KOPT-K1 (cell line): Measurements from ENCODE around the gene HYAL2.

Experiments
- H3K27ac ChIP-seq: fragments of 200-600 bp; sonication (generic); 2 replicates; pipeline ENCODE4 v1.5.1; 2016; ENCODE audit warnings: antibody characterized with exemption, mild to moderate bottlenecking, low read depth, low read length; ENCODE audit not compliant: poor library complexity, severe bottlenecking
- H3K36me3 ChIP-seq: fragments of 200-600 bp; sonication (generic); 2 replicates; pipeline ENCODE4 v1.5.1; 2017; ENCODE audit warnings: antibody characterized with exemption, mild to moderate bottlenecking, low read length, moderate library complexity; ENCODE audit not compliant: insufficient read depth
- H3K9me3 ChIP-seq: fragments of 200-600 bp; sonication (generic); 2 replicates; pipeline ENCODE4 v1.5.1; 2017; ENCODE audit warnings: antibody characterized with exemption, low read length, mild to moderate bottlenecking; ENCODE audit not compliant: insufficient read depth, poor library complexity, severe bottlenecking

Gene HYAL2

DNA sequence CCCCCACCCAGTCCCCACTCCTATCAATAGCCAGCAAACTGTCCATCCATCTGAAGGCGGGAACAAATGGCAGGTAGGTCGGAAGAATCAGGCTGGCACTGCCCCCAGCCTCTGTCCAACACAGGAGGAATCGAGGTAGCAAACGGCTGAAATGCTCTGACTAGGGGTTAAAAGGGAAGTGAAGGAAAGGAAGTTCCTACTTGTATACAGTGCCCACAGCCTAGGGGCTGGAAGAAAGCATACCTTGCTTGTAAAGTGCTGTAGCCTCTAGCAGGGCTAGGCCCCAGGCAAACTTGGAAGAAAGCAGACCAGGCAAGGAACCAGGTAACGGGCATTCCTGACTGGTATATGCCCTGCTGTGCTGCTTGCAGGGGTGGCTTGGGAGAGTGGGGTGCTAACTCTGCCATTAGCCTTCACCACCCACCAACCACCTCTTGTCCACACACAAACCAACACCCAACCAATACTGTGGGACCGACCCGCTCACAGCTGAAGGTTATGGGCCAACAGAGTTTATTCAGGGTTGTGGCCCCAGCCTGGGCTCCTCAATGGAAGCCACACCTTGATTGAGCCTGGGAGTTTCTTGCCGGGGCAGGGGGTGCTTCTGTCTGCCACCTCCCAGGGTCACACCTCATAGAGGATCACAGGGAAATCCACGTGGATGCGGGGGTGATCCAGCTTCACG lies 3.1 kb upstream of the HYAL2 start:
- H3K36me3 ChIP-seq: peaks cover 46% of the 10 kb centered on the region
- H3K27ac ChIP-seq: no peak overlapping the region
- H3K9me3 ChIP-seq: no peaks in the 10 kb centered on the region

DNA sequence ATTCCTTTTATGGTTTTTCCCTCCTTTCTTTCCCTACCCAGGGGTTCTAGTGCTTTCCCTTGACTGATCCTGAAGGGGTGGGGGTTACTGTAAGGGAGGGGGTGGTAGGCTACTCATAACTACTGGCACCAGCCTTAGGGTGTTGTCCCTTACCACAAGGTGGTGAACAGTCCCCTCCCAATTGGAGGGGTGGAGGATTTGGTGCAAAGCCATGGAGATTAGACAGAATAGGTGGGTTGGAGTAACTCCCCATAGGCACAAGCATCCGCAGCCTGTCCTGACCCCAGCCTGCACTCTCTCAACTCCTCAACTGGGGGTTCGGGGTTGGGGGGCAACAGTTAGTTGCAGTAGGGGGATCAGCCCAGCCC lies 2.6 kb upstream of the HYAL2 start:
- no peak overlapping the region for H3K27ac ChIP-seq
- peaks cover 41% of the 10 kb centered on the region for H3K36me3 ChIP-seq
- no peaks in the 10 kb centered on the region for H3K9me3 ChIP-seq

DNA sequence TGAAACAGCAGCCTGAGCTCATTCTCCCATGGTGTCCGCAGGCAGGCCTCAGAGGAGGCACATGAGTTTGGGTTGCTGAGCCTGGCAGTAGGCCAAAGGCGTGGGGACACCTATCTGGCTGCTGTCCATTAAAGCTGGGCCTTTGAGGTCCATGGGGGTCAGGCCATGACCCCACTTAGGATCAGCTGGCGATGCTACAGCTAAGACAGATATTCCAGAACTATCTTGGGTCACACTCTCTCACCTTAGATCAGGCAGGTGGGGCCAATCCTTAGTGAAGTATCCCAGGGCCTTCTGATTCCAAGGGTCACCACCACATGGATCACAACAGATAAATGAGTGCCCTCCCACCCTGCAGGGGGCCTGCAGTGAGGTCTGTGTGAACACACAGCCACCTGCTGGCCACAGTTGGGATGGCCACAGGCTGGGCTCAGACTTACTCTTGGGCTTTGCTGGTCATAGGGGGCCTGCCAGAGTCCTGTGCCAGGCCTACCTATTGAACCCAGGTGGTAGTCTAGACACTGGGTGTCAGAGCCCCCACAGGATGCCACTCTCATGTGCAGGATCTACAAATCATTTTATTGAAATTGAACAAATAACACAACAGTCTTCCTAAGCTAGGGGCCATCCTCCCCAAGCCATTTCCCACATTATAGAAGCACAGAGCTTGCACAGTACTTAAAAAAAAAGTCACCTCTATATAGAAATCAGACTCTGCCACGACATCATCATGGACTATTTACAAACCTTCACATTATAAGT lies 2.0 kb upstream of the HYAL2 start:
- Histone ChIP-seq H3K9me3 (no peaks in the 10 kb centered on the region), H3K27ac (no peak overlapping the region), H3K36me3 (peaks cover 37% of the 10 kb centered on the region)

DNA sequence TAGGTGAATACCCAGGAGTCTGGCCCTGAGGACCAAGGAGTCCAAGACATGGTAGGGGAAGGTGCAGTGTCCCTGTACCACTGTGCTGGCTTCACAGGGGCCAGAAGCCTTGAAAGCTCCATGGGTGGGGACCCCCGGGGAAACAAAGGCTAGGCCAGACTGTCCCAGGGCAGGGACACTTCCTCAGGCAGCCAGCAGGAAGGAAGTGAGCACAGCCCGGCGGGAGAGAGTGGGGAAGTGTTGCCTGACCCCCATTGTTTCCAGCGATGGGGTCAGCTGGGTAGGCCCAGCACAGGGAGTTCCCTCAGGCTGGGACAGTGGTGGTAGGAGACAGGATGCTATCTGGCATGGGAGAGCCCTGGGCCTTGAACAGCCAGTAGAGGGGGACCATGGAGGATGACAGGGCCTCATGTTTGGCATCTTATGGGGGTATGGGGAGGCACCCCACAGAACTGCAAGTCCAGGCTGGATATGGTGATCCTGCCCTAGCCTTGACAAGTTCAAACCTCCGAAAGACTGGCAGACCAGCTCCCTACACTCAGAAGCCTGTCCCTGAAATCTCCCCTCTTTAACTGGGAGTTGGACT lies 1.2 kb upstream of the HYAL2 start:
- peaks cover 41% of the 10 kb centered on the region for H3K36me3 ChIP-seq
- H3K27ac ChIP-seq: no peak overlapping the region
- H3K9me3 ChIP-seq: no peaks in the 10 kb centered on the region

DNA sequence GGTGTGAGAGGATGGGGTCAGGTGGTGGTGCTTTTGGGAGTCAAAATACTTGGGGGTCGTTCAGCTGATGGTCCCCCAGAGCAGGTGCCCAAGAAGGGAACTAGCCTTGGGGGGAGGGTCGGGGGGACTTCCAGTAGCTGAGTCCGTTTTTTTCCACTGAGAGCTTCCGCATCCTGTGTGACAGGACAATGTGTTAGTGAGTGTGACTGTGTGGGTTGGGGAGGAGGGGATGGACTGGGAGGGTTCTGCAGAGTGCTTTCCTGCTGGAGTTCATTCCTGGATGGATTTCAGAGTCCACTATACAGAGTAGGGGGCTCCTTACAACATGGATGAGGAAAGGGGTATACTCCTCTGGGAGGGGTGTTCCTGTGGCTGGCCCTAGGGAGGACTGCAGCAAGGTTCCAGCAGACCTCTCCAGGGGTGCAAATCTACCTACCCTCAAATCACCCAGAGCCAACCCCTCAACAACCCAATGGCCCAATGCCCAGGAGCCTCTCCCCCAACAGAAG lies 601 bp upstream of the HYAL2 start:
- Histone ChIP-seq H3K27ac (no peak overlapping the region), H3K36me3 (peaks cover 47% of the 10 kb centered on the region), H3K9me3 (no peaks in the 10 kb centered on the region)

DNA sequence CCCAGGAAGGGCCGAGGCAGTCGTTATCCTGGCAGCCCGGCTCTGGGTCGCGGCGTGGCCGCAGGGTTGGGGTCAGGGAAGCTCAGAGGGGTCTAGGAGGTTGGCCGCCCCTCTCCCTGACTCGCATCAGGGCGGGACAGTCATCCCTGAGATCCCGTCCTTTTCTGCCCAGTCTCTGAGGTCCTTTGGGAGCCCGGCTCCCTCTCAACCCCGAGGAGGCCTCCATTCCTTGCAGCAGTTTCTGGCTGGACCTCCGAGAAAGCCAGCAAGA lies 495 bp downstream of the HYAL2 start:
- Histone ChIP-seq H3K27ac (peak overlapping the region; percentile 96), H3K36me3 (peaks cover 57% of the 10 kb centered on the region), H3K9me3 (no peaks in the 10 kb centered on the region)

DNA sequence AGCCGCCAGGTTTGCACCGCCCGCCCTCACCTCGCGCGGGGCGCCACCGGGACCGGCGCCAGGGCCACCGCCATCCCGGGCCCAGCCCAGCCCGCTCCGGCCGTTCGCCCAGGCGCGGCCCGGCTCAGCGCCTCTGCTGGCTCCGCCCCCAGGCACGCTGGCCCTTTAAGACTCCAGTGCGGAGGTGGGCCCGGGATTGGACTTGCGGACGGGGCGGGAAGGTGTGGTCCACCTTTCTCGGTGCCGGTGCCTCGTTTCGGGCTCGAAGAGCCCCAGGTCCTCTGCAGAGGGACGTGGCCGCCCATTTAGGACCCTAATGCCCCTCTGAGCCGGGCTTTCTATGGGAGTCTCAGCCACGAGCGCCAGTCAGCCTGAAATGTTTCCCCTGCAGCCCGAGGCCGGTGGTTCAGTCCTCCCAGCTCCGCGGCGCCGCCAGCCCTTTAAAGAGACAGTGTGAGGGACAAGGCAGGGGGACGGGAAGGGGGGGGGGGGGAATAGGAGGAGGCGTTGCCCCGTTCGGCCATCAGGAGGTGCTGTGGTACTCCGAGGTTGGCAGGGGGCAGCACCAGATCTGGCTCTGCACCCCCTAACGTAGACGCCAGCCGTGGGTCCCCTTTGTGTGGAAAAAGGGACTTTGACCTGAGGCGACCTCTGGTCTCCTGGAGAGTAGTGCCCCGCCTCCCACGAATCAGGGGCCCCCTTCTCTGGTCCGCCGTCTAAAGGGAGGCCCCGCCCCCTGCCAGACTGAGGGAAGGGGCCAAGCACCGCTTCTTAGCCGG lies 1.0 kb downstream of the HYAL2 start:
- Histone ChIP-seq H3K9me3 (no peaks in the 10 kb centered on the region), H3K36me3 (peaks cover 61% of the 10 kb centered on the region)

DNA sequence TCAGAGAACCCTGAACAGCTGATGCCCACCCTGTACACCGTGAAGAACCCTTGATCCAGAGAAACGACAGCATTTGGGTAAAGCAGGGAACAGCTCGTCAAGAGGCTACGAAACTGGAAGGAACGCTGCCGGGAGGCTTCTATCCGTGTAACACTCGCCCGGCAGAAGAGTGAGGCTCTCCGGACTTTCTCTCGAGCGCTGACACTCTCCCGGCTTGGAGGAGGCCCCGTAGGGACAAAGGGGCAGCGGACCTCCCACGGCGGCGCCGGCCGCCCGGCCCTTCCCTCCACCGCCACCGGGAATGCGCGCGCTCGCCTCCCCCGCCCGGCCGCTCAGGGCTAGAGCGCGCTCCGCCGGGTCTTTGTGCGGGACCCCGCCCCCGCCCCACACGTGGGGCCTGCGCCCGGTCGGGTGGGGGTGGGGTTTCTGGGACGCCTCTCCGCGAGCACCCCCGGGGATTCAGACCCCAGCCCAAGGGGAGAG lies 1.7 kb downstream of the HYAL2 start:
- no peaks in the 10 kb centered on the region for H3K9me3 ChIP-seq
- H3K27ac ChIP-seq: peak overlapping the region; percentile 96
- peaks cover 62% of the 10 kb centered on the region for H3K36me3 ChIP-seq

More for the DNA sequence above, 1.0 kb downstream of the HYAL2 start:
- H3K27ac ChIP-seq: peak overlapping the region; percentile 96

DNA sequence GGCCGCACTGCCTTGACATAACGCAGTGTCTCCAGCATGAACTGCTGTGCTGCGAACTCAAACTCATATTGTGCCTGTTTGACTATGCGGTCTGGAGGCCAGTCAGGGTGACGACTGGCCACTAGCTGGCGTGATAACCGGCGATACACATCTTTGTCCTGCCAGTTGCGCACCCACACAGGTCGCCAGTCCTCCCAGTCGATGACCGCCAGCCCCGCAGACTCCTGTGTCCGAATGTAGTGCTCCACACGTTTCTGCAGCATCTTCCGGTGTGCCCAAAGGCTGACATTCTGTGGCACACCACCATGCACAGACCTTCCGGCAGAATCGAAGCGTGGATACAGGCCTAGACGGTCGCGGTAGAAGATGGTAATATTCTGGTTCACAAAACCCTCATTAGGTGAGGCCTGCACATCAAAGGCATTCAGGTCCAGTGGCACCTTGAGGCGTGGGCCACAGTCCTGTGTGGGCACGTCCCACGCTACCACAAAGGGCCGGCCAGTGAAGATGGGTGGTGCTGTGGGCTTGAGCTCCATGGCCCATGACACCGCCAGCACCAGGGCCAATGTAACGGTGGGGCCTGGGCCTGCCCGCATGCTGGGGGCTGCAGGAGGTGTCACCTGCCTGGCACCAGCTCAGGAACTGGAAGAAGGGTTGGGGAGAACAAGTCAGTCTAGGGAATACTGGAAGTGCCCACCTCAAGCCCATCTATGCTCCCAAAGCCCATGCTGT lies 2.5 kb downstream of the HYAL2 start:
- Histone ChIP-seq H3K27ac (peak overlapping the region; percentile 96), H3K9me3 (no peaks in the 10 kb centered on the region), H3K36me3 (peaks cover 54% of the 10 kb centered on the region)

DNA sequence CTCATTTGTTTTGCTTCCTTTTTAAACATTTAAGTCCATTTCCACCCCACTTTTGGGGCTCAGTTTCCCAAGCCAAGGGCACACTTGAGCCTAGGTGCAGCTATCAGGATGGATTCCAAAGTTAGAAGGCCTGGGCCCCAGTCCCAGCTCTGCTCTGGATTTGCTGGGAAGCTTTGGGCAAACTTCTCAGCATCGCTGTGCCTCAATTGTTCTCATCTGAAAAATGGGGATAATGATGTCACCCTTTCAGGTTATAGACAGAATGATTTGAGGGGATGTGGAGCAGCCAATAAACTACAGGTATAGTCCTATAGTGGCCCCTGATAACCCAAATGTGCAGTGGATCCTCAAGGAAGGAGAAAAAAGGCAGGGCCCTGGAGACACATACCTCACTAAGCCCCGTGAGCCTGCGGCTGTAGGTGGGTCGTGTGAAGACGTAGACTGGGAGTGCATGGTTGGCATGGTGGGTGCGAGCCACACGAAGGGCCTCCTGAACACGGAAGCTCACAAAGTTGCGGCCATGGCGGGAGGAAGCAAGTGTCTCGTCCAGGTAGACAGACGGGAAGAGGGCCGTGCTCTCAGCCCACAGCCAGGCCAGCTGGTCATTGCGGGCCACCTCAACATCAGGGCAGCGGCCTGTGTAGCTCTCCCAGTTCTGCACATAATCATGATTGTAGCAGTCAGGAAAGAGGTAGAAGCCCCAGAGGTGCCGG lies 3.2 kb downstream of the HYAL2 start:
- Histone ChIP-seq H3K9me3 (no peaks in the 10 kb centered on the region), H3K27ac (no peak overlapping the region), H3K36me3 (peaks cover 46% of the 10 kb centered on the region)

DNA sequence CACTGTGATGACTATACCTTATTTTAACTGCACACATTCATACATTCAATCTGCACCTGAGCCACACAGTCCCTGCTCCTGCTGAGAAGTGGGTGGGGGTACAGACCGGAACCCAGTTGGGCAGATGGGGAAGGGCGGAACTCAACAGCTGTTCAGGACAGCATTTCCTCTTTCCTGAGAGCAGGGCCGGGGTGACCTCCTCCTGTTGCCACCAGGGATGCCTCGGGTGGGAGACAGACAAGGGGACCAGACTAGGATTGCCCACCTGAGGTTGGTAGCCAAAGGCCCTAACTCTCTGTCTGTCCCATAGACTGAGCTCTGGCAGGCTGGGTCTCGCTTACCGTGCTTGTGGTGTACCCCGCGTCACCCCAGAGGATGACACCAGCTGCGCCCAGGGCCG lies 3.9 kb downstream of the HYAL2 start:
- peaks cover 39% of the 10 kb centered on the region; the same call in 1 of the 2 replicates for H3K36me3 ChIP-seq
- H3K9me3 ChIP-seq: no peaks in the 10 kb centered on the region
- no peak overlapping the region for H3K27ac ChIP-seq

DNA sequence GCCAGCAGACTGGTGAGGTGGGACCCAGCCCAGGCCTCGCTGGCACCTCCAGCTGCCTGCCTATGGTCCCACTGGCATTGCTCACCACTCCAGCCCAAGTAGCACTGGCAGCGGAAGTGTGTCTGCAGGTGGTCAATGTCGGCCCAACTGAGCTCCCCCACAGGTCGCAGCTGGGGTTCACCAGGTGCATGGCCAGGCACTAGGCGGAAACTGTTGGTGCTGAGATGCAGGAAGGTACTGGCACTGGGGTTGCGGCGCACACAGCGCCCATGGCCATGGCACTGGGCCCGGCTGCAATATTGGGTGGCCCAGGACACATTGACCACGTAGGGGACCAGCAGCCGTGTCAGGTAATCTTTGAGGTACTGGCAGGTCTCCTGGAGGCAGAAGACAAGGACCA lies 4.4 kb downstream of the HYAL2 start:
- H3K36me3 ChIP-seq: peaks cover 35% of the 10 kb centered on the region; the same call in 1 of the 2 replicates
- H3K27ac ChIP-seq: no peak overlapping the region
- no peaks in the 10 kb centered on the region for H3K9me3 ChIP-seq

DNA sequence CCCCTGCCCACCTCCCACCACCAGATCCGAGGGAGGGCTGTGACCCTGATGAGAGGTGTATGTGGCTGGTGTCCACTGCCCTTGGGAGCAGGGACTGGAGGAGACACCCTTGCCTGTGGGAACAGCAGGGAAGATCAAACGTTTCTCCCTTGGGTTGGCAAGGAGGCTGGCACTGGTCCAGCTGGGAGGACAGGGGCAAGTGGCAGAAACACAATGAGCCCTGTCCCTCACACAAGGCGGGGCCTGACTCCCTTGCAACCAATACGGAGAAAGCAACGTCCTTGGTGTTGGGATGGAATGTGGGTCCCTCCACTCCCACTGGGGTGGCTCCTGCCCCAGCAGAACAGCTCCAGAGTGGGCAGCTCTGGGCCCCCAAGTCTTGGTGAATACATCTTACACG lies 5.2 kb downstream of the HYAL2 start:
- Histone ChIP-seq H3K36me3 (peaks cover 35% of the 10 kb centered on the region; the same call in 1 of the 2 replicates), H3K27ac (no peak overlapping the region), H3K9me3 (no peaks in the 10 kb centered on the region)

DNA sequence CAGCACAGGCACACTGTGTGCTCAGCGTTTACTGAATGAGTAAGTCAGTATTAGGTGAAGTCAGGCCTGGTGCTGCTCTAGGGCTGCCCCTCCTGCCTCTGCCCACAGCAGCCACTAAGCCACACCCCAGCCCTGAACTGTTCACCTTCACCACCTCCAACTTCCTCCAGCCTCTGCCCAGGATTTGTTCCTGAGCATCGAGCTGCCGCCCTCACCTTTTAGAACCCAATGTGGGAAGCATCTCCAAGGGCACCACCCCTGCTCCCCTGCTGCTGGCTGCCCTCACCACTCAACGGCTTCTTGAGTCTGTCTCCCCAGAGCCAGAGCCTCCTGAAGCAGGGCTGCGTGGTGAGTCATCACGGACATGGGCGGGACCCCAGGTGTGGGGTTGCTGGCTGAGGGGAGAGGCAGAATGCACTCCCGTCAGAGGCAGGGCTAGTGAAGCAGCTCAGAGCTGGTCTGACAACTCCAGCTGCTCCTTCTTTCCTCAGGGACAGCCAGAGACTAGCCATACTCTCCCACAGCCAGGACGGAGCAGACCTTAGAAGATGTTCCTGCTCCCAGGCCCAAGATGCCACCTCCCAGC lies 5.8 kb downstream of the HYAL2 start:
- H3K36me3 ChIP-seq: peaks cover 35% of the 10 kb centered on the region; the same call in 1 of the 2 replicates
- H3K9me3 ChIP-seq: no peaks in the 10 kb centered on the region
- H3K27ac ChIP-seq: no peak overlapping the region
